Stimulated activated CD4-positive, alpha-beta T cell treated with anti-CD3 and anti-CD28 coated beads, Interleukin-15, amount 100 ng/mL, for 48 hours (primary cell): ENCODE data around the gene DDX47.
A peak's percentile ranks its signal among the peaks of the same experiment; 100 is the strongest.
"Not testable (repeated sequence)": the region's sequence is repeated elsewhere in the genome, so short reads cannot be mapped to it uniquely, and the experiment has no call there.

Source experiments
- DNase-seq, 2 donors: peaks; one replicate each; pipeline ENCODE4 v3.0.0-alpha.2; 2020; ENCODE audit warnings: low read depth in 2 of 2

The DDX47 gene

GRCh38 chr12:12820376-12820775 is 7.2 kb downstream of the DDX47 start:
- not testable (repeated sequence) for DNase-seq

DNA sequence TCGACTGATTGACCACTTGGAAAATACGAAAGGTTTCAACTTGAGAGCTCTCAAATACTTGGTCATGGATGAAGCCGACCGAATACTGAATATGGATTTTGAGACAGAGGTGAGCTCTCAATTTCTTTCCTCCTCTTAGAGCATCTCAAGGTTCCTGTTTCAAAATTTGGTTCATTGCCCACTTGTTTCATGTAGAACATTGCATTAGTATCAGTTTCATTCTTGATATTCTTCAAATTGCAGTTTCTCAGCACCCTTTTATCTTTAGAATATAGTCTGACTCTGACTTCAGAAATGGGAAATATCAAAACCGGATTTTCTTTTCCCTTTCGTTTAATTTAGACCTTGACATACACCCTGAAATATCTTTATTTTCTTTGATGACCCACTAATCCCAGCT is 8.8 kb downstream of the DDX47 start:
- DNase-seq: no peak

GRCh38 chr12:12822886-12823285 is 9.7 kb downstream of the DDX47 start:
- no peak for DNase-seq

- DNase-seq: no peak
Observed at GRCh38 chr12:12823300-12823699, 10.2 kb downstream of the DDX47 start.

GRCh38 chr12:12823811-12824210 is 10.7 kb downstream of the DDX47 start:
- DNase-seq: no peak

GRCh38 chr12:12835378-12836146 is 22.4 kb downstream of the DDX47 start:
- DNase-seq: no peak

DNA sequence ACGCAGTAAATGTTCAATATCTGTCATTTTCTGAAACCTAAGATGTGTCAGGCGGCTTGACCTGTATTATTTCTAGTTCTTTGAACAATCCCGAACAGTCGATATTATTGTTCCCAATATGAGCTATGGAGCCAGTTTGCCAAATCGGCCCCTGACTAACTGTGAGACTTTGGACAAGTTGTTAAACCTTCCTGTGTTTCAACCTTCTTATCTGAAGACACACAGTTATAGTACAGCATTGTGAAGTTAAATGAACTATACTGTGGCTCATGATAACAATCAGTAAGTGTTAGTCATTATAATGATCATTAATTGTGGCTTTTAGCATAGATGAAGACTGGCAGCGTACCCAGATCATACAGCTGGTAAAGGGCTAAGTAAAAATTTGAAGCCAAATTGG is 23.4 kb downstream of the DDX47 start:
- DNase-seq: no peak

- DNase-seq: peak; percentile 46 to 47
Observed at GRCh38 chr12:12837025-12837812, 24.1 kb downstream of the DDX47 start.

DNA sequence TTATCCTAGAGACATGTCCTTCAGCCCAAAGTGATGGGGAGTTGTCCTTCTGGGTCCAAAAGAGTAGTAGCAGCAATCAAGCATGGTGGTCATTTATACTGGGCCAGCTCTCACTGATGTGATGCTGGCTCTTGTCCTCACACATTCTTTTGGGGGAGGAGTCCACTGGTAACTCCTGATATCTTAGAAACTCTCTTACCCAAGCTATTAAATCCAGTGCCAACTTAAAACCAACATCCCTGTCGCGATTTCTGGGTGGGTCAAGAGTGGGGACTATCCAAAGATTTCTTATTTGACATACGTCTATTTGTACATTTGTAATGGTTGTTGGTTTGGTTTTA is 24.6 kb downstream of the DDX47 start:
- no peak for DNase-seq

DNA sequence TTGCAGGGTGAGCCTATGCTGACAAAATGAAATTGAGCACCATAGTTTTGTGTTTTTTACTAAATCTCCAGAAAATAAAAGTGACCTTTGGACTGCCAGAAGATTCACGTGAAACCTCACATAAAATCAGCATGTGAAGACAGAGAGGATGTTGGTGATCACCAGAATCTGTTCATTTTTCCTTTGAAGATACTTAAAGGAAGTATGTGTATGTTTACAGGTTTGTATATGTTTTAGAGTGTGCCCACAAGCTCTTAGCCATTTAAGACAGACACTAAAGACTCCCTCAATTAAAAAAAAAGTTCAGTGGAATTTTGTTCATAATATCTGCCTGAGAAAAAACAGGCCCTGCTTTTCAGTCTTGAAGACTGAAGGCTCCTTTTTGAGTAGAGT is 25.9 kb downstream of the DDX47 start:
- DNase-seq: no peak

GRCh38 chr12:12839439-12839838 is 26.3 kb downstream of the DDX47 start:
- not testable (repeated sequence) for DNase-seq

DNA sequence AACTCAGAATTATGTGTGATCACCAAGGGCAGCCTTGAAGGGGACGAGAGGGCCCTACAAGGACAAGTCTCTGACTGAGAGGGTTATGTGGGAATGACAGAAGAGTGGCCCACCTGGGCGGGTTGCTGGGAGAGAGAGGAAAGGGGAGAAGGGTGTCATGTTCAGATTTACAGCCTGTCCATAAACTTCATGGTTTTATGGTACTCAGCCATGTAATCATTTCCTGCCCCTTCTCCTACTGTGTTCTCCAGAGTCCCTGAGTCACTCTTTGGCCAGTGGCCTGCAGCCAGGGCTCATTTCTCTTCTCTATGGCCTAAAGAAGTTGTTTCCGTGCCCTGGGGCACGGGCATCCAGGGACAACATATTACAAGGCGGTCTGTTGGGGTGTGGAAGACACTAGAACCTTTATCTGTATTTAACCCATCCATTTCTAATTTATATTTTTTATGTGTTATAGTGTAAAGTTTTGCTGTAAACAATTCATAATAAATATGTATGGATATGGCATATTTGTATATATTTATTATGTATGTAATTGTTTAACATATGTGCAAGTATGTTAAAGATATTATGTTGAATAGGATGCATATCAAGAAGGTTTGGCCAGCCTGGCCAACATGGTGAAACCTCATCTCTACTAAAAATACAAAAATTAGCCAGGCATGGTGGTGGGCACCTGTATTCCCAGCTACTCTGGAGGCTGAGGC is 26.9 kb downstream of the DDX47 start:
- no peak for DNase-seq

DNA sequence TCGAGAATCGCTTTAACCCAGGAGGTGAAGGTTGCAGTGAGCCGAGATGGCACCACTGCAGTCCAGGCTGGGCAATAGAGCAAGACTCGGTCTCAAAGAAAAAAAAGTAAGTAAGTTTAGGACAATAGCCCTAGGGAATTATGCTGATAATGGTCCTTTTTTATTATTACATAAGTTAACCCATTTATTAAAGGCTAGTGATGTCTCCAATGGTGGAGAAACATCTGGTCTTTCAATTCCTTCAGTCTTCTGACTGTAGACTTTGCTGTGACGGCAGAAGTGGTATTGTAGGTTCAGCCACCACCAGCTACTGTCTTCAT is 27.4 kb downstream of the DDX47 start:
- no peak for DNase-seq

DNA sequence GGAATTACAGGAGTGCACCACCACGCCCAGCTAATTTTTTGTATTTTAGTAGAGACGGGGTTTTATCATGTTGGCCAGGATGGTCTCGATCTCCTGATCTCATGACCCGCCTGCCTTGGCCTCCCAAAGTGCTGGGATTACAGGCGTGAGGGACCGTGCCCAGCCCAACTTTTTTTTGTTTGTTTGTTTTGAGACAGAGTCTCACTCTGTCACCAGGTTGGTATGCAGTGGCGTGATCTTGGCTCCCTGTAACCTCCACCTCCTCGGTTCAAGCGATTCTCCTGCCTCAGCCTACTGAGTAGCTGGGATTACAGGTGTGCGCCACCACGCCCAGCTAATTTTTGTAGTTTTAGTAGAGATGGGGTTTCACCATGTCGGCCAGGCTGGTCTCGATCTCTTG is 28.3 kb downstream of the DDX47 start:
- DNase-seq: not testable (repeated sequence)

- no peak for DNase-seq
Observed at GRCh38 chr12:12845794-12846243, 32.7 kb downstream of the DDX47 start.

DNA sequence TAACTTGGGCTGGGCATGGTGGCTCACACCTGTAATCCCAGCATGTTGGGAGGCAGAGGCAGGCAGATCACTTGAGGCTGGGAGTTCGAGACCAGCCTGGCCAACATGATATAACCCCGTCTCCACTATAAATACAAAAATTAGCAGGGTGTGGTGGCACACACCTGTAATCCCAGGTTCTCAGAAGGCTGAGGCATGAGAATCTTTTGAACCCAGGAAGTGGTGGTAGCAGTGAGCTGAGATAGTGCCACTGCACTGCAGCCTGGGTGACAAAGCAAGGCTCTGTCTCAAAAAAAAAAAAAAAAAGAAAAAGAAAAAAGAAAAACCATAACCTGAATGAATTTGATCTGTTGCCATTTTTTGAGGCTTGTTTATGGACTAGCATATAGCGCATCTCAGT is 33.6 kb downstream of the DDX47 start:
- DNase-seq: not testable (repeated sequence)

DNA sequence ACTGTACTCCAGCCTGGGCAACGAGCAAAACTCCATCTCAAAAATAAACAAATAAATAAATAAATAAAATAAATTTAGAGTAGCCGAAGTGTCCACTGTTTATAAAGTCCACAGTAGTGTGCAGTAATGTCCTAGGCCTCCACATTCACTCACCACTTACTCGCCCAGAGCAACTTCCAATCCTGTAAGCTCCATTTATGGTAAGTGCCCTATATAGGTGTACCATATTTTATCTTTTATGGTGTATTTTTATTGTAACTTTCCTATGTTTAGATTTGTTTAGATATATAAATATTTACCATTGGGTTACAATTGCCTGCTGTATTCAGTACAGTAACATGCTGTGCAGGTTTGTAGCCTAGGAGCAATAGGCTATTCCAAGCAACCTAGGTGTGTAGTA is 40.3 kb downstream of the DDX47 start:
- no peak for DNase-seq

DNA sequence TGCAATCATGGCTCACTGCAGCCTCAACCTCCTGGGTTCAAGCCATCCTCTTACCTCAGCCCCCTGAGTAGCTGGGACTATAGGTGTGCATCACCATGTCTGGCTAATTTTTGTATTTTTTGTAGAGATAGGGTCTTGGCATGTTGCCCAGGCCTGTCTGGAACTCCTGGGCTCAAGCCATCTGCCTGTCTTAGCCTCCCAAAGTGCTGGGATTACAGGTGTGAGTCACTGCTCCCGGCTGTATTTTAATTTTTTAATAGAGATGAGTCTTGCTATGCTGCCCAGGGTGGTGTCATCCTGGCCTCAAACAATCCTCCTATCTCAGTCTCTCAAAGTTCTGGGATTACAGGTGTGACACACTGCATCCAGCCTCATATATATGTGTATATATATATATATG is 46.5 kb downstream of the DDX47 start:
- no peak for DNase-seq

GRCh38 chr12:12864243-12864642 is 51.1 kb downstream of the DDX47 start:
- no peak for DNase-seq

DNA sequence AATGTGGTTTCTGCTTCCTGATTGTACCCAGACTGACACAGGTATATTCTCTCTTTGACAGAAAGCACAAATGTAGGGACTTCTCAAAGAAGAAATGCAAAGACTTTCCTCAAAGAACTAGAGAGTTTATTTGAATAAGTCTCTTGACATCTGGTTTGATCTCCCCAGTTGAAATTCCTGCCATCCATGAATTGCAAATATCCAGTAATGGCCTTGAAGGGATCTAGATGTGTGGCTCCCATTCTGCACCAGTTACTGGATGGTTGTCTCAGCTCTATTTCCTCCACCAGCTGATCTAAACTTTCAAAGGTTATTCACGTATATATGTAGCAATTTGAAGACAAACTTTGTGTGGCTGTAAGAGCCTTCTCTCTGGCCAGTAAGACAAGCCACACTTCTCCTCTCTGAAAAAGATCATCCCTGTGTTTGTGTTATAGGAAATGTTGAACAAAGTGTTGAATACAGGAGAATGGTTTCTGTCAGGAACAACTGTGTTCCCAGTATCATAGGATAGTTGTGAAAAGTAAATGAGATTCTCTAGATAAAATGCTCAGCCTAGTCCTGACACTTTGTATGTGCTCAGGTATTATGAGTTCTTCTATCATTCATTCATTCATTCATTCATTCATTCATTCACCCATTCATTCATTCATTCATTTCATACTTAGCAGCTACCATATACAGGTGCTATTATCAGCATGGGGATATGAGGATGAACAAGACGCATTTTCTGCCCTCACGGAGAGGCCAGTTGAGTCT is 55.5 kb downstream of the DDX47 start:
- no peak for DNase-seq

GRCh38 chr12:12870465-12870864 is 57.3 kb downstream of the DDX47 start:
- DNase-seq: no peak

- no peak for DNase-seq
Observed at GRCh38 chr12:12871587-12872138, 58.5 kb downstream of the DDX47 start.
